Forelimb muscle (tissue), 1 donor: Measurements from ENCODE around the gene DENND4C. TPM values are rescaled to one million over a fixed set of nuclear protein-coding genes. Genes with fewer than 3 reads are reported as not detected.
"Not testable (repeated sequence)": the region's sequence is repeated elsewhere in the genome, so short reads cannot be mapped to it uniquely, and the experiment has no call there.

Experiments used
- DNase-seq: peaks from one replicate; pipeline ENCODE4 v3.0.0-alpha.2; 2013; ENCODE audit warnings: low read depth
- polyA plus RNA-seq: library from polyadenylated mRNA; unstranded; fragments of 120-200 nt; gene quantifications from one replicate; pipeline ENCODE4 v1.2.1, GENCODE V29; 2013; ENCODE audit not compliant: insufficient read length

DENND4C gene
- polyA plus RNA-seq, 1 donor: 23.8 TPM

DNA sequence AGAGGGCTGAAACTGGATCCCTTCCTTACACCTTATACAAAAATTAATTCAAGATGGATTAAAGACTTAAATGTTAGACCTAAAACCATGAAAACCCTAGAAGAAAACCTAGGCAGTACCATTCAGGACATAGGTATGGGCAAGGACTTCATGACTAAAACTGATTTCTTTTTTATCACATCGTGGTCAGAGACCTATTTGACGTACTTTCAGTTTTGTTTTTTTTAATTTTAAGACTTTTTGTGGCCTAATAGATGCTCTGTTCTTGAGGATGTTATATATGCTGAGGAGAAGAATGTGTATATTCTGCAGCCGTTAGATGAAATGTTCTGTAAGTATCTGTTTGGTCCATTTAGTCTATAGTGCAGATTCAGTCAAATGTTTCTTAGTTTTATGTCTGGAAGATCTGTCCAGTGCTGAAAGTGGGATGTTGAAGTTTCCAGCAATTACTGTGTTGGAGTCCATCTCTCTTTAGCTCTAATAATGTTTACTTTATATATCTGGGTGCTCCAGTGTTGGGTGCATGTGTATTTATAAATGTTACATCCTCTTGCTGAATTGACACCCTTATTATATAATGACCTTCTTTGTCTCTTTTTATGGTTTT lies 36.4 kb downstream of the DENND4C start:
- DNase-seq: not testable (repeated sequence)

DNA sequence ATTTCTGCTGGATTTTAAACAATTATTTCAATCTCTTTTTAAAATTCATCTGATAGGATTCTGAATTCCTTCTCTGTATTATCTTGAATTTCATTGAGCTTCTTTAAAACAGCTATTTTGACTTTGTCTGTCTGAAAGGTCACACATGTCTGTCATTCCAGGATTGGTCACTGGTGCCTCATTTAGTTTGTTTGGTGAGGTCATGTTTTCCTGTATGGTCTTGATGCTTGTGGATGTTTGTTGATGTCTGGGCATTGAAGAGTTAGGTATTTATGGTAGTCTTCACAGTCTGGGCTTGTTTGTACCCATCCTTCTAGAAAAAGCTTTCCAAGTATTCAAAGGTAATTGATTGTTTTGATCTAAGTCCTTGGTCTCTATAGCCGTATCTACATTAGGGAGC lies 39.1 kb downstream of the DENND4C start:
- DNase-seq: no peak

DNA sequence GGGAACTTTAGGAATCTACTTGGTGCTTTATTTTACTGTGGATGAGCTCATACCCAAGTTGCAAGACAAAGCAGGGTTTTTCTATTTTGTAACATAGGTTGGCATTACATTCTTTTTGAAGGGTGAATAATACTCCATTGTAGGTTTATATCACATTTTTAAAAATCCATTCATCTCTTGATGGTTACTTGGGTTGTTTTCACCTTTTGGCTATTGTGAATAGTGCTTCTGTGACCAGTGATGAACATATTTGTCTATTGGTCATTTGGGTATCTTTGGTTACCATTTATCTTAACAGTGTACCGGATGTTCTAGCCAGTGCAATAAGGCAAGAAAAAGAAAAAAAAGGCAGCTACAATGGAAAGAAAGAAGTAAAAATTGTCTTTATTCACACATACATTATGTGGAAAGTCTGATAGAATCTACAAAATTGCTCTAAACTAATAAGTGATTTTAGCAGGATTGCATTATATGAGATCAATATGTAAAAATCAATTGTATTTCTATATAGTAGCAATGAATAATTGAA lies 40.0 kb downstream of the DENND4C start:
- DNase-seq: no peak

DNA sequence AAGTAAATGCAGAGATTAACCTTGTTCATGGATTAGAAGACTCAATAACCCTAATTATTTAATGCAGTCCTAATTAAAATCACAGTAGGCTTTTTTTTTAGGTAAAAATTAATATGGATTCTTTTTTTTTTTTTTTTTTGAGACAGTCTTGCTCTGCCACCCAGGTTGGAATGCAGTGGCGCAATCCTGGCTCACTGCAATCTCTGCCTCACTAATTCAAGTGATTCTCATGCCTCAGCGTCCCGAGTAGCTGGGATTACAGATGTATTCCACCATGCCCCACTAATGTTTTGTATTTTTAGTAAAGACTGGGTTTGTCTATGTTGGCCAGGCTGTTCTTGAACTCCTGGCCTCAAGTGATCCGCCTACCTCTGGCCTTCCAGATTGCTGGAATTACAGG lies 40.6 kb downstream of the DENND4C start:
- DNase-seq: no peak

DNA sequence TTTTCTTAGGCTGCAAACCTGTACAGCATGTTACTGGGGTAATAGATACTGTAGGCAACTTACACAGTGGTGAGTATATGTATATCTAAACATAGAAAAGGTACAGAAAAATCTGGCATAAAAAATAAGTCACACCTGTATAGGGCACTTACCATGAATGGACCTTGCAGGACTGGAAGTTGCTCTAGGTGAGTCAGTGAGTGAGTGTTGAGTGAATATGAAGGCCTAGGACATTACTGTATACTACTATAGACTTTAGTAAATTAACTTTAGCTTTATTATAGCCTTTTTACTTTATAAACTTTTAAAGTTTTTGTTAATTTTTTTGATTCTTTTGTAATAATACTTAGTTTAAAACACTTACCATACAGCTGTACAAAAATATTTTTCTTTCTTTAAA lies 51.3 kb downstream of the DENND4C start:
- DNase-seq: no peak

DNA sequence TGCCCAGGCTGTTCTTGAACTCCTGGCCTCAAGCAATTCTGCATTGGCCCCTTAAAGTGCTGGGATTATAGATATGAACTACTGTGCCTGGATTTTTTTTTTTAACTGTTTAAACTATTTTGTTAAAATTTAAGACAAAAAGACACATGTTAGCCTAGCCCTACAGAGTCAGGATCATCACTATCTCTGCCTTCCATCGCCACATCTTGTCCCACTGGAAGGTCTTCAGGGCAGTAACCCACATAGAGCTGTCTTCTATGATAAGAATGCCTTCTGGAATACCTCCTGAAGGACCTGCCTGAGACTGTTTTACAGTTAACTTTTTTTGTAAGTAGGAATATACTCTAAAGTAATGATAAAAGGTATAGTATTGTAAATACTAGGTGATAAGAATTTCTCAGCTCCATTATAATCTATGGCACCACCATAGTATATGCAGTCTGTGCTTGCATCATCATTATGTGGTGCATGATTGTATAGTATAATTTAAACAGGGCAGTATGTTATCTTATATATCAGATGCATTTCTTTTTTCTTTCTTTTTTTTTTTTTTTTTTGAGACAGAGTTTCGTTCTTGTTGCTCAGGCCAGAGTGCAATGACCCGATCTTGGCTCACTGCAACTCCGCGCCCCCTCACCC lies 52.7 kb downstream of the DENND4C start:
- DNase-seq: no peak

DNA sequence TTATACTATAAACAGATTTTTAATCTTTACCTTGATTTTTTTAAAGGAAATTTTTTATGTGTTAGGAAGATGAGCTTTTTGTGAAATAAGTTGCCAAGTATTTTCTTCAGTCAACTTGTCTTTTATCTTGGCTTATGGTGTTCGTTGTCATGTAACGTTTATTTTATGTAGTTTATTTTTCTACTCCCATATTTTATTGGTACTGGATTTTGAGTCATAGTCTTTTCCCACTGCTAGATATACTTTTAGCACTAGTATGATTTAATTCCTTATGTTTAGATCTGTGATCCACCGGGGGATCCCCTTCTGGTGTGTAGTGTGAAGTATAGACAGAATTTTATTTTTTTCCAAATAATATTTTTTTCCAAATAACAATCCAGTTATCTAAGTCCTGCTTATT lies 54.2 kb downstream of the DENND4C start:
- no peak for DNase-seq

DNA sequence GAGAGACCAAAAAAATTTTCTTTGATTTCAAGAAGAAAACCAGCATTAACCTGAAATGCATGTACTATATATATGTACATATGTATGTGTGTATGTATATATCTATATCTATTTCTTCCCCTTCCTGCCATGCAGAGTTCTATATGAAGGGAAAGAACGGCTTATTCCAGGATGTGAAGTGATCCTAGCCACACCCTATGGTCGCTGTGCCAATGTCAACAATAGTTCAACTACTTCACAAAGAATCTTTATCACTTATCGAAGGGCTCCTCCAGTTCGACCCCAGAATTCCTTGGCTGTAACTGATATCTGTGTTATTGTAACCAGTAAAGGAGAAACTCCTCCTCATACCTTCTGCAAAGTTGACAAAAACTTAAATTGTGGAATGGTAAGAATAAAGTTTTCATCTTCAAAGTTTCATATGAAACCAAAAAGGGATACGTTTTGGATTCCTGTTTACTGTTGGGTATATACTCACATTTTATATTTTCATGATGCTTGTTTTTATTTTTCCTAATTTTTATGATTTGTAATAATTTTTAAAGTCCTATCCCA lies 56.2 kb downstream of the DENND4C start:
- no peak for DNase-seq

DNA sequence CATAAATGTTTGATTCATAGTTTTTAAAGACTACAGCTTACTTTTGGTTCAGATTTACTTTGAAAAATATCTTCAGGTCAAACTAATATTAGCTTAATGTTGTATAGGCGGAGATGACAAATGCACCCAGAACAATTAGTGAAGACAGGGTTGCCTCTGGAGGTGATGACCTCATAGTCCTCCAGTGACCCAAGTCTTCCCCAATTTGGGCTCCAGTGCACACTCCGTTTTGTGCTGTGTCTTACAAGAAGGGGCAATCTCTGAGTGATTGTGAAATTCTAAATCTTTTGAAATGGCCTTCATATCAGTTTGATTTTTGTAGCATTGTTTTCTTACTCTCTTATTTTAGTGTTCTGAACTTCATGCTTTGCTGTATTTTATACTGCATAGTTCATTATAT lies 57.6 kb downstream of the DENND4C start:
- no peak for DNase-seq

DNA sequence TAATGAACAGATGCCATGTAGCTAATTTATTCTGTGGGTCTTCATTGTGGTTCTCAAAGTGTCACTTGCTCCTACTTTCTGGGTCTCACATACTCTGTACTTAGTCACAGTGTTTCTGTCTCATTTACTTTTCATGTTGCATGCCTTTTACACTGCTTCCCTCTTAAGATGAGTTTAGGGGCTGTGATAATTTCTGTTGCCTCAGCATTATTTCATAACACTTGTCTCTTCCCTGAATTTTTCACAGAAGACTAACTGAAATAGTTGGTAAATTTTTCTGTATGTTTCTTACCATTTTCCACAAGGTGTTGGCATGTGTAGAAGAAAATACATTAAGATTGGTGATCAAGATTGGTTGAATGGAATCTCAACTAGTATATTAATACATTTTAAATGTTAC lies 59.6 kb downstream of the DENND4C start:
- no peak for DNase-seq

DNA sequence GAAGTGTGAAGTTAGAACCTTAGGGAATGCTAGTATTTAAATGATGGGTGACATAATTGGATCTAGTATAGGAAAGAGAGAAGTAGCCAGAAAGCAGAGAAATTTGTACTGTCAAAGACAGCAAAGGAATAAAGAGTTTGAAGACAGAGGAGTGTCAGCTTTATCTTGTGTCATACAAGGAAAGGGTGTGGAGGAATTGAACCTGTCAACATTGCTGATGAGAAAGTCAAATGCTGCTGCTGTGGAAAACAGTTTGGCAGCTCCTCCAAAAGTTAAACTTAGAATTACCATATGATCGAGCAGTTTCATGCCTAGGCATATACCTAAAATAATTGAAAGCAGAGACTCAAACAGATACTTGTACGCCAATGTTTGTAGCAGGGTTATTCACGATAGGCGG lies 63.7 kb downstream of the DENND4C start:
- no peak for DNase-seq

DNA sequence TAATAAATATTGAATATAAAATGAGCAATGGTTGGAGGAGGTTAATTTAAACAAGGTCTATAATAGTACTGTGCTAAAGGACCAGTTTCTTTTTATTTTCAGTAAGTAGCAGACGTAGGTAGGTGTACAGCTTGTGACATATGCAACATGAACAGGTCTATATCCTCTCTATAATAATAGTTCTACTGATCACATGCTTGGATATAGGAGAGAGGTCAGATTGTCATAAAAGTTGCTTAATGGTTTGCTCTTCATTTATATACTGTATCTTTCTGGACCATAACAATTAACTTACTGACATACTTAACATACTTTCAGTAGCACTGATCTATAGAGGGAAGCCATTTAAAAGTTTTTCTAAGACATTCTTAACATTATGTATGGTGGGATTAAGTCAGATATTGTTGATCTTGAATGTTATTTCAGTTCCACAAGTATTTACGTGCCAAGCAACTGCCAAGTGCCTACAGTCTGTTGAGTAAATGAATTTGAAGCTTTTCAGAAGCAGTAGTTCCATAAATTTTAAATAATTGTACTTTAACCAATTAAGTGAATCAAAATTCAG lies 68.0 kb downstream of the DENND4C start:
- no peak for DNase-seq

DNA sequence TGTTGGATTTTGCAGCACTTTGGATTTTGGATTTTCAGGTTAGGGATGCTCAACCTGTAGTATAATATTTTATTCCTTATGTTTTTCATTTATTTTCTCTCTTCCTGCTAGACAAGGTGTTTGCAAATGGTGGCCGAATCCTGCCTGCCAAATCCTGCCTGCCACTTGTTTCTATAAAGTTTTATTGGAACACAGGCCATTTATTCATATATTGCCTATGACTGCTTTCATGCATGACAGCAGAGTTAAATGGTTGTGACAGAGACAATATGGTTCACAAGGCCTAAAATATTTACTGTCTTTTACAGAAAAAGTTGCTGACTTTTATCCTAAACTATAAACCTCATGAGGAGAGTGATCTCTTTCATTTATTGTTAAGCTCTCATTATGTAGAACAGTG lies 72.7 kb downstream of the DENND4C start:
- no peak for DNase-seq

DNA sequence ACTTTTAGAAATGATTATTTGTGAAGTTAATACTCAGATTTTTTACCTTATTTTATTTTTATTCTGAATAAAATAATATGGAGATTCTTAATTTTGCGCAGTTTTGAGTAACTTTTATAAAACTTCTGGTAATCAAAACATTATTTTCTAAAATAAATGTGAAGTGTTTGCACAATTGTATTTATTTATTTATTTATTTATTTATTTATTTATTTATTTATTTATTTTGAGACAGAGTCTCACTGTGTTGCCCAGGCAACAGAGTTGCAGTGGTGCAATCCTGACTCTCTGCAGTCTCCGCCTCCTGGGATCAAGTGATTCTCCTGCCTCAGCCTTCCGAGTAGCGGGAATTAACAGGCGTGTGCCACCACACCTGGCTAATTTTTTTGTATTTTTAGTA lies 76.1 kb downstream of the DENND4C start:
- no peak for DNase-seq

DNA sequence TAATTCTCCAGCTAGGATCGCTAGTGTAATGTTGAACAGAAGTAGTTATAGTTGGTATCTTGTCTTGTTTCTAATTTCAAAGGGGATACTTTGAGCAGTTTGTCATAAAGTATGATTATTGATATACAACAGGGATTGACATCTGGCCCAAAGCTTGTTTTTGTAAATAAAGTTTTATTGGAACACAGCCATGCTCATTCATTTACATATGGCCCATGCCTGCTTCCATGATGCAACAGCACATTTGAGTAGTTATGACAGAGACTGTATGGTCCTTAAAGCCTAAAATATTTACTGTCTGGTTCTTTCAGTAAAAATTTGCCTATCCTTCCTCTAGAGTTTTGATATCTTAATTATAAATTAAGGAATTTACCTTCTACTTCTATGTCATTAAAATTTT lies 79.8 kb downstream of the DENND4C start:
- no peak for DNase-seq

DNA sequence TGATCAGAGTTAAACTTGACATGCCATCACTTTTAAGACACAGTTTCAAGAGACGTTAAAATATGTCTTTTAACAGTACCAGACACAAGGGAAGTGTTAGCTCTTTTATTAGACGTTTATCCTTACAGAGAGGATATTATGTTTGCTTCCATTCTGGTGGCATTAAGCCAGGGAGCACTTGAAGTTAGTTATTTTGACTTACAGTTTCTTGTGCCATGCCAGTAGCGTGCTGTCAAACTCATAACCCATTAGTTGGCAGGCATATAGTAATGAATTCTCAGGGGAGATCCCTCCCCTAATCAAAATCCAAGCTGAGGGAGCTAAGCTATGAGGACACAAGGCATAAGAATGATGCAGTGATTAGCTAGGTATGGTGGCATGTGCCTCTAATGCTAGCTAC lies 83.1 kb downstream of the DENND4C start:
- DNase-seq: no peak

DNA sequence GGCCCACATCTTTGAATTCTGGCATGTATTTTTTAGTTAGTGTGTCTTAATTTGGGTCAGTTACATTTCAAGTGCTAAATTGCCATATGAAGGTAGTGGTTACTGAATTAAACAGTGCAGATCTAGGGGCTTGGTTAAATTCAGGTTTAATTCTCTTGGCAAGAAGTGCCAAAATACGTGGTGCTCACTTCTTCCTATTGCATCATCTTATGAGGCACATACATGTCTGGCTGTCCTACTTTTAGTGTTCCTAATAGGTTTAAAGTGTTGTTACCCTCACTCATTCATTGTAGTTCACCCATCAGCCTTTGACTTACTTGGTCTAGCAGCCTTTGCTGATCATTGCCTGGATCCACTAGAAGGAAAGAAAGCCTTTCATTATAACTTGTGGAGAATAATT lies 90.0 kb downstream of the DENND4C start:
- no peak for DNase-seq

DNA sequence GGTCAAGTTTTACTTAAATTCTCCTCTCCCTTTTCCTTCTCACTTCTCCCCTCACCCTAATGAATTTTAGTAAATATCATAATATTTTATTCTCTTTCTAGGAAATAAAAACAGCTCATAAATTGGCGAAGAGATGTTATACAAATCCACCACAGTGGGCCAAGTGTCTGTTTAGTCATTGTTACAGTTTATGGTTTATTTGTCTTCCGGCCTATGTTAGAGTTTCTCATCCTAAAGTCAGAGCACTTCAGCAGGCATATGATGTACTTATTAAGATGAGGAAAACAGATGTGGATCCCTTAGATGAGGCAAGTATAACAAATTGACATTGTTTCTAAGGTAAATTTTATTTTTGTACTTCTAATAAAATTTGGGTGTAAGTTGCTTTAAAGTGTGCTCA lies 101.4 kb downstream of the DENND4C start:
- no peak for DNase-seq

DNA sequence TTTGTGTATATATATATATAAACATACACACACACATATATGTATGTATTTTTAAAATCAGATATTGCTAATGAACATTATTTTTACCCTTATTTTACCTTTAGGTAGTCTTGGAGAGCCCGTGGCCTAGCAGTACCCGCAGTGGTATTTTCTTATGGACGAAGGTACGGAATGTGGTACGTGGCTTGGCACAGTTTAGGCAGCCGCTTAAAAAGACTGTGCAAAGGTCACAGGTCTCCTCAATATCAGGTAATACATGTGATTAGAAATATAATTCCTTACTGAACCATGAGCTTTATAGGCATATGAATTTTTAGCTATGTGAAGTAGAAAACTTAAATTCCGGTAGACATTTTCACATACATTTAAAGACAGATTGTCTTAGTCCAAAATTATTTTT lies 105.7 kb downstream of the DENND4C start:
- DNase-seq: no peak

DNA sequence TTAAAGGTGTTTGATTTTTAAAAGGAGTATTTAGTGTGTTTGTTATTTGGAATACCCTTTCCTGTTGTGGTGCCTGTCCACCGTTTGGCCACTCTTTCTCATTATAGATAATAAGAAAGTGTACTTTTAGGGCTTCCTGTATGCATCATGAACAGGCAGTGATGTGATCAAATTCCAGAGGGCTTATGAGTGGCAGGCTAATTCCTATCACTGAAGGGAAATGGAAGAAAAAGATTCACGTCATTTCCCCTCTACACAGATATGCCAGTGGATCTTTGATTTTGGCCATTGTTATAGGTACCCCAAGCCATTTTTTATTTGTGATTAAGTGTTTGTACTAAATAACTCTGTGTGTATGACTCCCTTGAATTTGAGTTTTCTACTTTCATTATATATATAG lies 112.5 kb downstream of the DENND4C start:
- DNase-seq: no peak

DNA sequence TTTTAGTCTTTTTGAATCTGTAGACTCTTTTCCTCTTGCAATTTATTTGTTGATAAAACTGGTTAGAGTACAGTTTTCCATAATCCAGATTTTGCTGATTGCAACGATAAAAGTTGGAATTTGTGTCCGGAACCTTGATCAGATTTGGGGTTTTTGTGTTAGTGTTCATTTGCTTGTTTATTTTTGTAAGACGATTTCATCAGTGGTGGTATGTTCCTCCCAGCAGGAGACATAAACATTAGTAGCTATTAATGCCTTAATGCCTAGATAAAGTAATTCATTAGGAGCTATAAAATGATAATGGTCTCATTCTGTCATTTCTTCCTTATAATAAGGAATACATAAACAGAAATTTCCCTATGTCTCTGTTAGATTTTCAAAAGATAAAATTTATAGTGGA lies 128.2 kb downstream of the DENND4C start:
- no peak for DNase-seq

DNA sequence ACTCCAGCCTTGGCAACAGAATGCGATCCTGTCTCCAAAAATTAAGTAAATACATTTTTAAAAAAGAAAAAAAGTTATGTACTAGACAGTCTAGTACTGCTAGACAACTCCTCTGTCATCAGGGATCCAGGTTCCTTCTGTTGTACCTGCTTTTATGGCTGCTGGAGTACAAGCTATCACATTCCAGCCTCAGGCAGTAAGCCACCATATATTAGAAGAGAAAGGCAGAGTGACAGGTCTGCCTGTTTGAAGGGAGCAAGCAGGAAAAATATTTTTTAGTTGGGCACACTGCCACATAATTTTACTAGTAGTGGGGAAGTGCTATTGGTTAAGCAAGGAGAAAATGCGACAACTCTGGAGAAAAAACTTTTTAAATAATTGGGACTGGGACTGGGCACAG lies 138.6 kb downstream of the DENND4C start:
- no peak for DNase-seq

DNA sequence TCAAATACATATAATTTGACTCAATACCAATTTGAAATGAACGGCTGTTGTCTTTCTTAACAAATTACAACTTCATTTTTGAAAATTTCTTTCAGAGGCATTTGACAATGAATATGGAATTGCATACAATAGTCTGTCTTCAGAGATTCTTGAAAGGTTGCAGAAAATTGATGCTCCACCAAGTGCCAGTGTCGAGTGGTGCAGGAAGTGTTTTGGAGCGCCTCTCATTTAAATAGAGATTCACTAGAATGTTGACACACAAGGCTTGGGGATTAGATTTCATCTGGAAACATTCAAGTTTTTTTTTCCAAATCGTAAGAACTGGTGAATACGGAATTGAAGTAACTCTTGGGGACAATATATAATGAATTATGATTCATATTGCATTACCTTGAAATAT lies 141.4 kb downstream of the DENND4C start:
- no peak for DNase-seq
